Measurements from ENCODE around the gene VWDE. TPM values are rescaled to one million over a fixed set of nuclear protein-coding genes. Genes with fewer than 3 reads are reported as not detected.

Gene VWDE
- total RNA-seq, 1 experiment from 2014 or later: 13.7 TPM

DNA sequence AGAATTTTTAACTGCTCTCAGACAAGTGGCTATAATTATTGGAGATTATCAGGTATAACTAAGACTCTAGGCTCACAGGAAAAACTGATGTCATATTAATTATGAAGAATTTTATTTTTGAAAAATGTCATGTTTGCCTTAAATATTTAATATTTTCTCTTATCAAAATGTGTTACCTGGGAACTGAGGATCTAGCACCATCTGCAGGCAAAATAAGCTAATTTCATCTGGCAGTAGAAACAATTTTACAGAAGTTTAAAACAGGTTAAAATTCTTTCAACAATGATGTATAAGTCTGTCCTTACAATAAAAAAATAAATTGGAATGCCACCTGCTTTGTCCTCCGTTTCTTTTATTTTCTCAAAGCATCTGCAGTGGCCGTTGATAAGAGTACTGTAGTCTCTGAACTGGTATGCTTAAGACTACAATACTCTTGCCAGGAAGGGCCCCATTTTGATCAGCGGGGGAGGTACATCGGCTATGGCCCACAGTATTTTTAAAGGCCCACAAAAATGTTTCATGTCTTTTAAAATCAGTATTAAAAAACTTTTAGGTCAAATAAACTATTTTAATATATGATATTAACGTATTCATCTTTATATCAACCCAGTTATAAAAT is 81.3 kb downstream of the VWDE start:
- H3K9me3 ChIP-seq (ENCODE audit: control insufficient read depth in 1 of 2, insufficient read depth in 1 of 2, low read depth in 1 of 2, low read length in 2 of 2): no peaks in the 10 kb centered on the region
- ChIA-PET POLR2A (no interaction called here), CTCF (interaction anchor here (0.8 to 1.6 kb wide), 10 partner anchors 16 to 895 kb away, joined by 3 to 6 read pairs (median 4); no protein-coding TSS in a partner anchor), RAD21 (ENCODE audit: low non-redundant PET in 1 of 2, low total read pairs in 2 of 2, uncharacterized antibody in 2 of 2, unreplicated experiment in 2 of 2) (interaction anchor here in 1 of 2 experiments (0.8 to 1.0 kb wide), 2 partner anchors 482 to 486 kb away, joined by 3 read pairs; no protein-coding TSS in a partner anchor)
- H3K27me3 ChIP-seq (ENCODE audit: insufficient read depth, low read length): no peaks in the 10 kb centered on the region
- DNase-seq (ENCODE audit: low read depth, low spot score): peak; percentile 26
- no peaks in the 10 kb centered on the region for H3K36me3 ChIP-seq (ENCODE audit: control insufficient read depth in 1 of 2, insufficient read depth in 2 of 2, low read length in 2 of 2)
- no TSS peak for BruUV-seq (replicated peaks)
- no peaks in the 10 kb centered on the region for H4K20me1 ChIP-seq (ENCODE audit: insufficient read depth)
- no peak overlapping the region for H3K4me2 ChIP-seq (ENCODE audit: low read length)
- intact Hi-C loops (cut with micrococcal nuclease): loop anchor here (1.0 to 10.0 kb wide), 5 partner anchors 162 to 950 kb away; no protein-coding TSS in a partner anchor
- H3K9me2 ChIP-seq (ENCODE audit: insufficient read depth): no peaks in the 10 kb centered on the region
- no peaks in the 10 kb centered on the region for H3K79me2 ChIP-seq (ENCODE audit: insufficient read depth, low read length)
- H3K4me1 ChIP-seq (ENCODE audit: control insufficient read depth in 1 of 2, insufficient read depth in 2 of 2, low read length in 2 of 2): no peaks in the 10 kb centered on the region
- no peak overlapping the region for H2AFZ ChIP-seq (ENCODE audit: low read depth, low read length, poor library complexity, severe bottlenecking)
- peak; percentile 79 for TF ChIP-seq RAD21 (IDR thresholded peaks at IDR 0.05; ENCODE audit: low read depth)
- peak; percentile 56 to 71 (median 62); a peak in 5 of 6 replicates for TF ChIP-seq CTCF (IDR thresholded peaks at IDR 0.05 in 2 of 3, conservative IDR thresholded peaks at IDR 0.05 in 1 of 3; ENCODE audit: borderline replicate concordance in 1 of 3, insufficient read depth in 1 of 3, low read depth in 2 of 3, low read length in 2 of 3)
- TF ChIP-seq MAX (IDR thresholded peaks at IDR 0.05): no peak
- no peak overlapping the region for H3K27ac ChIP-seq (ENCODE audit: low read depth, low read length)
- no peak for ATAC-seq
- H3K9ac ChIP-seq (ENCODE audit: low read length): no peak overlapping the region
- no peak overlapping the region for H3K4me3 ChIP-seq (replicated peaks in 1 of 2; ENCODE audit: low read depth in 1 of 2, low read length in 2 of 2)

DNA sequence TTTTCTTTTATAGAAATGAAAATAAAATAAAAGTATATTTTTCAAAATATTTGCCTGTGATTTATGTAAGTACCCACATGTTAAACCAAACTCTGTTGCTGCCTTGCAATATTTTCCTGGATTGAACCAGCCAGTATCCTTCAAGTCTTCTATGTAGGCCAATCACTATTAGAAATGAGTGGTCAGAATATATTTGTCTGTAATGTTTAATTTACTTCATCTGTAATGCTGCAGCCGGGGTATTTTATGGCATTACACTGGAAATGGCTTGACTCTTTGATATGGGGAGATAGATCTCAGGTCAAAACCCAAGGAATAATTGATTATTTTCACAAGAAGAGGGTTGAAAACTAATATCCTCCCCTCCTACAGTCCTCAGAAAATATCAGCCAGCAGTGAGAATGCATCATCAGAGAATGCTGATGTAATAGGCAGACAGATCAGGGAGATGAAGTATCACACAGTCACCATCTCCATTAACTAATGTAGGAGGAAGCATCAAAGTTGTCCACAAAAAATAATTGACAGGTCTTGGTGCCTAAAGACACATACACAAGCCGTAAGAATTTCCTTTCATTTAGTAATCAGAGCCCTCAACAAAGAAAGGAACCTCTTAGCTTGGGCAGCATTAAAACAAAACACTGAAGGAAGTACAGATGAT is 82.5 kb downstream of the VWDE start:
- ChIA-PET RAD21 (ENCODE audit: low non-redundant PET in 1 of 2, low total read pairs in 2 of 2, uncharacterized antibody in 2 of 2, unreplicated experiment in 2 of 2) (no interaction called here), POLR2A (no interaction called here), CTCF (interaction anchor here (1.0 to 1.6 kb wide), 2 partner anchors 223 to 252 kb away, joined by 3 to 5 read pairs; no protein-coding TSS in a partner anchor)
- H3K4me3 ChIP-seq (replicated peaks in 1 of 2; ENCODE audit: low read depth in 1 of 2, low read length in 2 of 2): no peak overlapping the region
- H3K27me3 ChIP-seq (ENCODE audit: insufficient read depth, low read length): no peaks in the 10 kb centered on the region
- H3K9ac ChIP-seq (ENCODE audit: low read length): no peak overlapping the region
- H3K4me1 ChIP-seq (ENCODE audit: control insufficient read depth in 1 of 2, insufficient read depth in 2 of 2, low read length in 2 of 2): no peaks in the 10 kb centered on the region
- H3K4me2 ChIP-seq (ENCODE audit: low read length): no peak overlapping the region
- no peaks in the 10 kb centered on the region for H3K9me3 ChIP-seq (ENCODE audit: control insufficient read depth in 1 of 2, insufficient read depth in 1 of 2, low read depth in 1 of 2, low read length in 2 of 2)
- TF ChIP-seq ATF3 (IDR thresholded peaks at IDR 0.05) (0 out of 2 replicates have a peak, but pooled peaks have one; percentile 13), FOSL1 (IDR thresholded peaks at IDR 0.05; ENCODE audit: low read depth) (no peak)
- DNase-seq (ENCODE audit: low read depth, low spot score) (no peak), ATAC-seq (no peak)
- no TSS peak for BruUV-seq (replicated peaks)
- no peaks in the 10 kb centered on the region for H3K36me3 ChIP-seq (ENCODE audit: control insufficient read depth in 1 of 2, insufficient read depth in 2 of 2, low read length in 2 of 2)
- H3K9me2 ChIP-seq (ENCODE audit: insufficient read depth): no peaks in the 10 kb centered on the region
- no peaks in the 10 kb centered on the region for H4K20me1 ChIP-seq (ENCODE audit: insufficient read depth)
- intact Hi-C loops (cut with micrococcal nuclease): loop anchor here (5.0 to 10.0 kb wide), 2 partner anchors 164 to 949 kb away; no protein-coding TSS in a partner anchor
- no peaks in the 10 kb centered on the region for H3K79me2 ChIP-seq (ENCODE audit: insufficient read depth, low read length)
- no peak overlapping the region for H3K27ac ChIP-seq (ENCODE audit: low read depth, low read length)
- no peak overlapping the region for H2AFZ ChIP-seq (ENCODE audit: low read depth, low read length, poor library complexity, severe bottlenecking)
